Caco-2 (cell line): ENCODE measurements around the gene PBX1. TPM values are rescaled to one million over a fixed set of nuclear protein-coding genes. Genes with fewer than 3 reads are reported as not detected.
"Not testable (repeated sequence)": the region's sequence is repeated elsewhere in the genome, so short reads cannot be mapped to it uniquely, and the experiment has no call there.

Experiments used
- BruUV-seq: library from RNA; stranded (reverse); fragments of 400-500 nt; replicated peaks from 2 replicates; lab custom pipeline; 2021; lab: Mats Ljungman, UMichigan
- CTCF ChIA-PET: fragments of 300-600 bp; sonication (Branson Sonifier 250); formaldehyde crosslinking; loops from one replicate; lab custom pipeline; 2022; ENCODE audit warnings: antibody characterized with exemption; lab: Charles Lee
- POLR2A ChIA-PET: fragments of 300-600 bp; sonication (Branson Sonifier 250); formaldehyde crosslinking; loops from one replicate; lab custom pipeline; 2022; ENCODE audit warnings: antibody characterized with exemption; lab: Charles Lee
- DNase-seq, 2 experiments: peaks; one replicate each; pipeline versions ENCODE4 v3.0.0 to v3.0.0-alpha.2; 2020 to 2022
- H3K27me3 ChIP-seq: replicated peaks from 2 replicates; pipeline ENCODE4 v1.6.0; 2011; ENCODE audit warnings: low read length; ENCODE audit not compliant: control insufficient read depth, insufficient read depth
- H3K36me3 ChIP-seq: 2 replicates; pipeline ENCODE4 v1.5.1; 2011; ENCODE audit warnings: low read length; ENCODE audit not compliant: control insufficient read depth, insufficient read depth
- H3K4me1 ChIP-seq: fragments of 250-450 bp; sonication (Bioruptor Pico); 2 replicates; pipeline ENCODE4 v1.5.1; 2020; ENCODE audit warnings: mild to moderate bottlenecking
- H3K4me3 ChIP-seq: 2 replicates; pipeline ENCODE4 v1.5.1; 2011; ENCODE audit warnings: low read depth, mild to moderate bottlenecking, control low read depth, low read length
- H3K9me3 ChIP-seq: fragments of 250-450 bp; sonication (Bioruptor Pico); 2 replicates; pipeline ENCODE4 v1.5.1; 2020; ENCODE audit warnings: mild to moderate bottlenecking, moderate library complexity
- H3K27ac Mint-ChIP-seq: one replicate; pipeline ENCODE4 v1.8.0; 2022; ENCODE audit warnings: mixed read lengths; ENCODE audit not compliant: unreplicated experiment
- H3K27me3 Mint-ChIP-seq: one replicate; pipeline ENCODE4 v1.8.0; 2022; ENCODE audit warnings: mixed read lengths; ENCODE audit not compliant: insufficient read depth, unreplicated experiment
- H3K36me3 Mint-ChIP-seq: one replicate; pipeline ENCODE4 v1.8.0; 2022; ENCODE audit warnings: mild to moderate bottlenecking, mixed read lengths; ENCODE audit not compliant: insufficient read depth, unreplicated experiment
- H3K4me1 Mint-ChIP-seq: one replicate; pipeline ENCODE4 v1.8.0; 2022; ENCODE audit warnings: low read depth, mixed read lengths; ENCODE audit not compliant: unreplicated experiment
- H3K4me3 Mint-ChIP-seq: one replicate; pipeline ENCODE4 v1.8.0; 2022; ENCODE audit warnings: mild to moderate bottlenecking, moderate library complexity, mixed read lengths; ENCODE audit not compliant: unreplicated experiment
- H3K9me3 Mint-ChIP-seq: one replicate; pipeline ENCODE4 v1.8.0; 2022; ENCODE audit warnings: mixed read lengths; ENCODE audit not compliant: unreplicated experiment
- CTCF ChIP-seq, 2 experiments: fragments of 200-600 bp in 1 of 2; IDR thresholded peaks; 1 replicate in 1 of 2; 2 replicates in 1 of 2; pipeline versions ENCODE4 v1.5.1 to v1.8.0; 2011 to 2022; ENCODE audit warnings: antibody characterized with exemption in 1 of 2, control low read depth in 1 of 2, inconsistent platforms in 1 of 2, low read depth in 1 of 2, low read length in 1 of 2, mild to moderate bottlenecking in 1 of 2, moderate library complexity in 1 of 2; ENCODE audit not compliant: insufficient read depth in 1 of 2, severe bottlenecking in 1 of 2, unreplicated experiment in 1 of 2
- intact Hi-C: fragments of 100-400 bp; cut with micrococcal nuclease; formaldehyde crosslinking; loops from one replicate; pipeline ENCODE4 v1.10.0; 2022; ENCODE audit not compliant: unreplicated experiment
- total RNA-seq: library from RNA; stranded (reverse); gene quantifications from 2 replicates; pipeline ENCODE4 v1.2.3, GENCODE V29; 2022

Gene PBX1
- total RNA-seq, 1 experiment from 2014 or later = 103 TPM

GRCh38 chr1:164602480-164603093 lies 43.6 kb downstream of the PBX1 start:
- Histone ChIP-seq H3K9me3 (no peaks in the 10 kb centered on the region), H3K36me3 (no peaks in the 10 kb centered on the region), H3K4me3 (peak overlapping the region; percentile 15; the same call in 1 of the 2 replicates), H3K27me3 (no peaks in the 10 kb centered on the region), H3K4me1 (peaks cover 53% of the 10 kb centered on the region)
- TF ChIP-seq CTCF (IDR thresholded peaks at IDR 0.05; ENCODE audit: insufficient read depth in 1 of 2, low read depth in 1 of 2, low read length in 1 of 2, severe bottlenecking in 1 of 2, unreplicated experiment in 1 of 2) = no peak
- intact Hi-C loops = loop anchor here (1.0 to 5.0 kb wide), 8 partner anchors 9 to 185 kb away; partner anchors contain the start of gene PBX1
- Mint-ChIP-seq H3K27me3 (no peaks in the 10 kb centered on the region), H3K9me3 (no peaks in the 10 kb centered on the region), H3K4me3 (peak overlapping the region; percentile 77), H3K36me3 (peaks cover 33% of the 10 kb centered on the region), H3K27ac (peak overlapping the region; percentile 93), H3K4me1 (peaks cover 42% of the 10 kb centered on the region)
- ChIA-PET CTCF (interaction anchor here (0.6 to 1.6 kb wide), 11 partner anchors 9 to 436 kb away, joined by 3 to 7 read pairs (median 3); partner anchors contain the start of gene PBX1), POLR2A (interaction anchor here (0.7 to 1.8 kb wide), 6 partner anchors 10 to 213 kb away, joined by 3 to 20 read pairs (median 6); partner anchors contain the start of gene PBX1)
- BruUV-seq = no TSS peak
- DNase-seq = peak in 1 of 2 experiments; percentile 41

- Mint-ChIP-seq H3K36me3 (peaks cover 27% of the 10 kb centered on the region), H3K4me1 (peaks cover 41% of the 10 kb centered on the region), H3K27ac (peak overlapping the region; percentile 73)
- intact Hi-C loops = loop anchor here (2.0 to 5.0 kb wide), 2 partner anchors 79 to 87 kb away; no protein-coding TSS in a partner anchor
- CTCF ChIA-PET = interaction anchor here (0.7 kb wide), 1 partner anchor 43 kb away, joined by 3 read pairs; no protein-coding TSS in a partner anchor
- H3K27me3 ChIP-seq, POLR2A ChIA-PET, H3K4me3 ChIP-seq, BruUV-seq, DNase-seq, H3K9me3 ChIP-seq, H3K4me3 Mint-ChIP-seq, H3K36me3 ChIP-seq, H3K9me3 Mint-ChIP-seq, H3K27me3 Mint-ChIP-seq: not testable (repeated sequence)
- H3K4me1 ChIP-seq = peaks cover 48% of the 10 kb centered on the region
Observed at GRCh38 chr1:164603805-164604204, 44.8 kb downstream of the PBX1 start.

- H3K4me1 ChIP-seq = peaks cover 47% of the 10 kb centered on the region
- TF ChIP-seq CTCF (IDR thresholded peaks at IDR 0.05; ENCODE audit: insufficient read depth in 1 of 2, low read depth in 1 of 2, low read length in 1 of 2, severe bottlenecking in 1 of 2, unreplicated experiment in 1 of 2) = no peak
- Mint-ChIP-seq H3K36me3 (peaks cover 19% of the 10 kb centered on the region), H3K27ac (peak overlapping the region; percentile 73), H3K4me1 (peaks cover 41% of the 10 kb centered on the region), H3K9me3 (no peaks in the 10 kb centered on the region), H3K27me3 (no peaks in the 10 kb centered on the region), H3K4me3 (no peak overlapping the region)
- no peaks in the 10 kb centered on the region for H3K36me3 ChIP-seq
- no peaks in the 10 kb centered on the region for H3K9me3 ChIP-seq
- intact Hi-C loops = loop anchor here (5.0 kb wide), 1 partner anchor 87 kb away; no protein-coding TSS in a partner anchor
- ChIA-PET POLR2A (no interaction called here), CTCF (no interaction called here)
- DNase-seq = no peak
- H3K4me3 ChIP-seq = no peak overlapping the region
- BruUV-seq = no TSS peak
- H3K27me3 ChIP-seq = no peaks in the 10 kb centered on the region
Observed at GRCh38 chr1:164604541-164604940, 45.6 kb downstream of the PBX1 start.
